Tibial artery (tissue), 4 donors: ENCODE data around the gene RHEBL1.

Experiments used
- DNase-seq, 2 donors: peaks; one replicate each; pipeline ENCODE4 v3.0.0-alpha.2; 2019
- H3K27ac ChIP-seq, 2 donors: fragments of 200-600 bp; sonication (generic) in 1 of 2; 1 replicate in 1 of 2; 2 replicates in 1 of 2; pipeline ENCODE4 v1.5.1; 2018 to 2019; ENCODE audit warnings: mild to moderate bottlenecking in 1 of 2
- H3K27me3 ChIP-seq, 2 donors: fragments of 200-600 bp; sonication (generic) in 1 of 2; one replicate each; pipeline versions ENCODE4 v1.5.1 to v1.6.0; 2016 to 2019
- H3K36me3 ChIP-seq, 3 donors: fragments of 200-600 bp; sonication (generic) in 2 of 3; one replicate each; pipeline ENCODE4 v1.5.1; 2016 to 2019; ENCODE audit warnings: mild to moderate bottlenecking in 2 of 3
- H3K4me1 ChIP-seq, 4 donors: fragments of 200-600 bp; sonication (generic) in 2 of 4; 1 replicate in 3 of 4; 2 replicates in 1 of 4; pipeline ENCODE4 v1.5.1; 2016 to 2019
- H3K4me3 ChIP-seq, 2 donors: fragments of 200-600 bp; sonication (generic) in 1 of 2; 1 replicate in 1 of 2; 2 replicates in 1 of 2; pipeline ENCODE4 v1.5.1; 2018 to 2019; ENCODE audit warnings: mild to moderate bottlenecking in 2 of 2
- H3K9me3 ChIP-seq, 3 donors: fragments of 200-600 bp; sonication (generic) in 1 of 3; one replicate each; pipeline ENCODE4 v1.5.1; 2016 to 2019
- CTCF ChIP-seq, 2 experiments: fragments of 200-600 bp in 1 of 2; fragments of 450-650 bp in 1 of 2; IDR thresholded peaks; one replicate each; pipeline ENCODE4 v1.5.1; 2017 to 2019; ENCODE audit warnings: antibody characterized with exemption in 2 of 2, mild to moderate bottlenecking in 1 of 2, moderate library complexity in 1 of 2
- intact Hi-C: fragments of 100-400 bp; cut with DNase I; formaldehyde crosslinking; loops from one replicate; pipeline ENCODE4 v1.15.0; 2023; ENCODE audit warnings: low total_unique reads

Gene RHEBL1

DNA sequence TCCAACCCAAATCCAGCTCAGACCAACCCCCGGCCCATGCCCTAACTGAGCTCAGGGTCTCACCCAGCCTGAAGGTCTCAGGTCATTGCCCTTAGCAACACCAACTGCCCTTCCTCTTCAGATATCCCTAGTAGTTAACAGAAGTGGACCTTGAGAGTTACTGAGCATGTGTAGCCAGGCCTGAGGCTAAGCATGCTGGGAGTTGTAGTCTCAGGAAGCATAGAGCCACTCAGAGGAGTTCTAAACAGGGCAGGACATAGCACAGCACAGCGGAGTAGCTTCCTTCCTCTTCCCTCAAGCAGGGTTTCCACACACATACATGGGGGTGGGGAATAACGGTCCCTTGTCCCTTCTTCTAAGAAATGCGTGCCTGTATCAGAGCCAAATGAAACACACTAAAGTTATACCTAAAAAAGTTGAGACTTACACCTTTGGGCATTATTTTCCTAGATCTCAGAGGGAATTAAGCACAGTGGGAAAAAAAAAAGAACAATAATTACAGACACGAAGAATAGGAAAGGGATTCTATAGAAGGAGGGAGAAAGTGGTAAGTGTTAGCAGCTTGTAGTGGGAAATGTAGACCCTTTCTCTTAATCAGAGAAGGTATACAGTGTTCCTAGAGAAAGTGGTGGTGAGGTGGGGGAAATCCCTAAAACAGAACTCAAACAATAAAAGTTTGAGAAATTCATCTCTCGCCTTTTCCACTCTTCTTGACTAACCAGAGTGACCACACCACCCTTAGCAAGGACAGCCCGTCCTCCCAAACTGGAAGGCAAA, 13.6 kb downstream of the RHEBL1 start:
- TF ChIP-seq CTCF (IDR thresholded peaks at IDR 0.05), result no peak
- no peaks in the 10 kb centered on the region for H3K9me3 ChIP-seq
- DNase-seq, result peak in 1 of 2 donors; percentile 75
- H3K36me3 ChIP-seq, result peaks cover 24 to 42% (median 41%) of the 10 kb centered on the region in 3 donors
- intact Hi-C loops, result loop anchor here (5.0 kb wide), 1 partner anchor 396 kb away; no protein-coding TSS in a partner anchor
- no peaks in the 10 kb centered on the region for H3K27me3 ChIP-seq
- no peak overlapping the region for H3K27ac ChIP-seq
- peak overlapping the region in 1 of 2 donors; percentile 99 for H3K4me3 ChIP-seq
- peaks cover 0 to 49% (median 40%) of the 10 kb centered on the region in 4 donors for H3K4me1 ChIP-seq

GRCh38 chr12:49055092-49055491, 14.7 kb downstream of the RHEBL1 start:
- peaks cover 35 to 52% (median 50%) of the 10 kb centered on the region in 3 donors for H3K36me3 ChIP-seq
- no peak for DNase-seq

DNA sequence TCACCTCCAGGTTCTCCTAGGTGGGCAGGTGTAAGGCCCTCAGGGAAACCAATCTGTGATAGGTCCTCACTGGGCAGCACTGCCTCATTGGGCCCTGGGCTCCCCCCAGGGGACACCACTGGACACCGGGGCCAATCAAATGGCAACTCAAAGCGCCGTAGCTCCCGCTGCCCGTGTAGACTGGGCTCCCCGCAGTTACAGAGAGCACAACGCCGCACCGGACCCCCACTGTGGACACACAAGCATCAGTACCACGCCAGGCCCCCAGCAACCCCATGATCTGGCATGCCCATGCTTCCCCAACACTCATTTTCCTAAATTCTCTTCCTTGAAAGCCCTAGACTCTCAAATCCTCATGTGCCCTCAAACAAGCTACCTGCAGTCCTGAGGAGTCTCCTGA, 15.3 kb downstream of the RHEBL1 start:
- intact Hi-C loops, result no loop called here
- no peak for DNase-seq
- Histone ChIP-seq H3K27me3 (no peaks in the 10 kb centered on the region), H3K27ac (no peak overlapping the region), H3K9me3 (no peaks in the 10 kb centered on the region), H3K4me3 (no peak overlapping the region), H3K36me3 (peaks cover 39 to 58% (median 55%) of the 10 kb centered on the region in 3 donors), H3K4me1 (peaks cover 0 to 48% (median 39%) of the 10 kb centered on the region in 4 donors)
- no peak for TF ChIP-seq CTCF (IDR thresholded peaks at IDR 0.05)

More at GRCh38 chr12:49055092-49055491, 14.7 kb downstream of the RHEBL1 start:
- TF ChIP-seq CTCF (IDR thresholded peaks at IDR 0.05), result no peak
- H3K9me3 ChIP-seq, result no peaks in the 10 kb centered on the region
- no peaks in the 10 kb centered on the region for H3K27me3 ChIP-seq
- no peak overlapping the region for H3K4me3 ChIP-seq
- intact Hi-C loops, result loop anchor here (5.0 kb wide), 1 partner anchor 397 kb away; no protein-coding TSS in a partner anchor
- peaks cover 0 to 48% (median 39%) of the 10 kb centered on the region in 4 donors for H3K4me1 ChIP-seq
- no peak overlapping the region for H3K27ac ChIP-seq

GRCh38 chr12:49054096-49054495, 15.7 kb downstream of the RHEBL1 start:
- intact Hi-C loops, result no loop called here

More at GRCh38 chr12:49054096-49054495, 15.7 kb downstream of the RHEBL1 start:
- H3K4me1 ChIP-seq, result peaks cover 0 to 46% (median 39%) of the 10 kb centered on the region in 4 donors
- H3K4me3 ChIP-seq, result no peak overlapping the region
- H3K9me3 ChIP-seq, result no peaks in the 10 kb centered on the region
- peaks cover 44 to 61% (median 59%) of the 10 kb centered on the region in 3 donors for H3K36me3 ChIP-seq
- DNase-seq, result no peak
- H3K27me3 ChIP-seq, result no peaks in the 10 kb centered on the region
- no peak overlapping the region for H3K27ac ChIP-seq
- TF ChIP-seq CTCF (IDR thresholded peaks at IDR 0.05), result no peak
